H9 (cell line): ENCODE measurements around the gene SNN. TPM values are rescaled to one million over a fixed set of nuclear protein-coding genes. Genes with fewer than 3 reads are reported as not detected.

Experiments used
- DNase-seq: peaks from one replicate; pipeline ENCODE4 v3.0.0-alpha.2; 2017
- H2AFZ ChIP-seq: one replicate; pipeline ENCODE4 v1.6.1; 2013; ENCODE audit warnings: mild to moderate bottlenecking, low read length, control low read depth, moderate library complexity
- H2AK5ac ChIP-seq: 2 replicates; pipeline ENCODE4 v1.6.1; 2013; ENCODE audit warnings: low read length, control low read depth, mixed read lengths; ENCODE audit not compliant: insufficient read length
- H2BK120ac ChIP-seq: one replicate; pipeline ENCODE4 v1.6.1; 2013; ENCODE audit warnings: low read depth, mild to moderate bottlenecking, low read length, control low read depth, inconsistent platforms; ENCODE audit not compliant: poor library complexity, severe bottlenecking
- H2BK12ac ChIP-seq: 2 replicates; pipeline ENCODE4 v1.6.1; 2013; ENCODE audit warnings: low read length, control low read depth, mixed read lengths, low read depth; ENCODE audit not compliant: insufficient read length
- H2BK15ac ChIP-seq: 2 replicates; pipeline ENCODE4 v1.6.1; 2013; ENCODE audit warnings: low read depth, low read length, control low read depth
- H2BK20ac ChIP-seq: one replicate; pipeline ENCODE4 v1.6.1; 2013; ENCODE audit warnings: low read depth, mild to moderate bottlenecking, low read length, control low read depth, inconsistent platforms; ENCODE audit not compliant: poor library complexity, severe bottlenecking
- H2BK5ac ChIP-seq: 2 replicates; pipeline ENCODE4 v1.6.1; 2013; ENCODE audit warnings: low read length, control low read depth, mixed read lengths; ENCODE audit not compliant: insufficient read length
- H3K14ac ChIP-seq: 2 replicates; pipeline ENCODE4 v1.6.1; 2013; ENCODE audit warnings: low read length, control low read depth; ENCODE audit not compliant: insufficient read depth
- H3K18ac ChIP-seq: 2 replicates; pipeline ENCODE4 v1.6.1; 2013; ENCODE audit warnings: low read depth, mild to moderate bottlenecking, mixed read lengths, low read length, control low read depth; ENCODE audit not compliant: insufficient read length
- H3K23ac ChIP-seq: 2 replicates; pipeline ENCODE4 v1.6.1; 2013; ENCODE audit warnings: low read length, control low read depth, mixed read lengths, low read depth; ENCODE audit not compliant: insufficient read length
- H3K23me2 ChIP-seq: 2 replicates; pipeline ENCODE4 v1.6.1; 2013; ENCODE audit warnings: low read depth, mild to moderate bottlenecking, mixed read lengths, low read length, control low read depth; ENCODE audit not compliant: insufficient read length, poor library complexity, severe bottlenecking
- H3K27ac ChIP-seq: 2 replicates; pipeline ENCODE4 v1.5.1; 2013; ENCODE audit warnings: low read length, control low read depth, mixed read lengths, low read depth; ENCODE audit not compliant: insufficient read length
- H3K27me3 ChIP-seq: 2 replicates; pipeline ENCODE4 v1.6.1; 2013; ENCODE audit warnings: low read length, control low read depth, inconsistent platforms; ENCODE audit not compliant: insufficient read depth
- H3K4ac ChIP-seq: 2 replicates; pipeline ENCODE4 v1.6.1; 2013; ENCODE audit warnings: low read depth, mild to moderate bottlenecking, control low read depth, inconsistent platforms, low read length, moderate library complexity
- H3K4me1 ChIP-seq: 2 replicates; pipeline ENCODE4 v1.6.1; 2013; ENCODE audit warnings: low read length, control low read depth, inconsistent platforms; ENCODE audit not compliant: insufficient read depth
- H3K4me2 ChIP-seq: 2 replicates; pipeline ENCODE4 v1.6.1; 2013; ENCODE audit warnings: low read length, control low read depth, mixed read lengths; ENCODE audit not compliant: insufficient read length, insufficient read depth
- H3K56ac ChIP-seq: 2 replicates; pipeline ENCODE4 v1.6.1; 2013; ENCODE audit warnings: low read depth, mild to moderate bottlenecking, mixed read lengths, low read length, control low read depth; ENCODE audit not compliant: insufficient read length
- H3K79me1 ChIP-seq: 2 replicates; pipeline ENCODE4 v1.6.1; 2013; ENCODE audit warnings: low read depth, mild to moderate bottlenecking, moderate library complexity, low read length, control low read depth, inconsistent platforms; ENCODE audit not compliant: insufficient read depth, poor library complexity, severe bottlenecking
- H3K79me2 ChIP-seq: 2 replicates; pipeline ENCODE4 v1.6.1; 2013; ENCODE audit warnings: low read length, control low read depth, inconsistent platforms; ENCODE audit not compliant: insufficient read depth
- H3K9ac ChIP-seq: 2 replicates; pipeline ENCODE4 v1.6.1; 2013; ENCODE audit warnings: low read length, control low read depth, mixed read lengths; ENCODE audit not compliant: insufficient read length; ENCODE audit errors: extremely low read depth
- H3K9me3 ChIP-seq: one replicate; pipeline ENCODE4 v1.6.1; 2013; ENCODE audit warnings: low read depth, low read length, inconsistent platforms; ENCODE audit not compliant: control insufficient read depth
- H3T11ph ChIP-seq: one replicate; pipeline ENCODE4 v1.6.1; 2013; ENCODE audit warnings: mild to moderate bottlenecking, low read length, control low read depth, inconsistent platforms
- H4K20me1 ChIP-seq: one replicate; pipeline ENCODE4 v1.6.1; 2013; ENCODE audit not compliant: control insufficient read depth, insufficient read length, insufficient read depth
- H4K5ac ChIP-seq: 2 replicates; pipeline ENCODE4 v1.6.1; 2013; ENCODE audit warnings: low read depth, mild to moderate bottlenecking, mixed read lengths, low read length, control low read depth; ENCODE audit not compliant: insufficient read length
- H4K8ac ChIP-seq: replicated peaks from 2 replicates; pipeline ENCODE4 v1.6.1; 2013; ENCODE audit warnings: low read length, control low read depth, mixed read lengths, low read depth; ENCODE audit not compliant: insufficient read length
- H4K91ac ChIP-seq: 2 replicates; pipeline ENCODE4 v1.6.1; 2013; ENCODE audit warnings: low read depth, mild to moderate bottlenecking, moderate library complexity, mixed read lengths, low read length, control low read depth; ENCODE audit not compliant: insufficient read length
- H3K27ac Mint-ChIP-seq, 3 experiments: 2 replicates in 2 of 3; 3 replicates in 1 of 3; pipeline ENCODE4 v1.8.0; 2020 to 2021; ENCODE audit warnings: mixed read lengths in 3 of 3, mild to moderate bottlenecking in 1 of 3, moderate library complexity in 1 of 3
- H3K27me3 Mint-ChIP-seq: 2 replicates; pipeline ENCODE4 v1.8.0; 2021; ENCODE audit warnings: low read depth, mild to moderate bottlenecking, moderate library complexity, mixed read lengths
- H3K36me3 Mint-ChIP-seq, 3 experiments: 2 replicates in 2 of 3; 3 replicates in 1 of 3; pipeline ENCODE4 v1.8.0; 2020 to 2021; ENCODE audit warnings: low read depth in 3 of 3, mixed read lengths in 3 of 3; ENCODE audit not compliant: insufficient read depth in 1 of 3
- H3K4me1 Mint-ChIP-seq, 2 experiments: 2 replicates each; pipeline ENCODE4 v1.8.0; 2020; ENCODE audit warnings: mixed read lengths in 2 of 2
- H3K4me3 Mint-ChIP-seq, 2 experiments: 2 replicates in 1 of 2; 3 replicates in 1 of 2; pipeline ENCODE4 v1.8.0; 2020 to 2021; ENCODE audit warnings: mild to moderate bottlenecking in 2 of 2, mixed read lengths in 2 of 2, moderate library complexity in 1 of 2
- H3K9me3 Mint-ChIP-seq, 2 experiments: 2 replicates in 1 of 2; 3 replicates in 1 of 2; pipeline ENCODE4 v1.8.0; 2020; ENCODE audit warnings: mild to moderate bottlenecking in 2 of 2, mixed read lengths in 2 of 2, moderate library complexity in 1 of 2
- CTCF ChIP-seq: fragments of 200-600 bp; sonication (generic); conservative IDR thresholded peaks from 3 replicates; pipeline ENCODE4 v1.8.0; 2021; ENCODE audit warnings: antibody characterized with exemption, mild to moderate bottlenecking
- WGBS: extraction: QIAGEN DNeasy Blood & Tissue Kit; methylation state at CpG from one replicate; pipeline ENCODE4 v1.1.7; 2013; ENCODE audit warnings: missing lambda C conversion rate, low lambda C conversion rate, mixed read lengths; ENCODE audit not compliant: insufficient read length; ENCODE audit errors: extremely low coverage; 5-methylcytosine and 5-hydroxymethylcytosine counted together
- total RNA-seq: library from RNA; stranded (reverse); gene quantifications from 2 replicates; pipeline ENCODE4 v1.2.1, GENCODE V29; 2021

SNN gene
- total RNA-seq, 1 experiment from 2014 or later, result 44.2 TPM

- Histone ChIP-seq H3K9me3 (no peaks in the 10 kb centered on the region), H3K27ac (no peak overlapping the region), H2BK12ac (no peak overlapping the region), H3K4ac (no peak overlapping the region), H3K18ac (no peak overlapping the region), H3K4me1 (no peaks in the 10 kb centered on the region), H3K9ac (no peak overlapping the region), H3K23ac (no peak overlapping the region), H4K5ac (no peak overlapping the region), H3T11ph (no peak overlapping the region), H3K56ac (no peak overlapping the region), H2BK5ac (no peak overlapping the region), H2BK15ac (no peak overlapping the region), H4K91ac (no peak overlapping the region), H3K4me2 (no peak overlapping the region), H3K23me2 (no peaks in the 10 kb centered on the region), H3K79me2 (no peaks in the 10 kb centered on the region), H3K27me3 (no peaks in the 10 kb centered on the region), H2AK5ac (no peak overlapping the region), H2BK120ac (no peak overlapping the region), H2AFZ (no peak overlapping the region), H4K8ac (no peak overlapping the region), H4K20me1 (no peaks in the 10 kb centered on the region), H2BK20ac (no peak overlapping the region), H3K79me1 (no peaks in the 10 kb centered on the region), H3K14ac (no peak overlapping the region)
- Mint-ChIP-seq H3K36me3 (0 out of 7 replicates have a peak, but pooled peaks cover 0 to 4% (median 0%) of the 10 kb centered on the region in 3 experiments), H3K4me3 (no peak overlapping the region), H3K4me1 (peaks cover 15 to 18% of the 10 kb centered on the region in 2 experiments), H3K27me3 (0 out of 2 replicates have a peak, but pooled peaks cover 1% of the 10 kb centered on the region), H3K9me3 (no peaks in the 10 kb centered on the region), H3K27ac (peak overlapping the region in 1 of 3 experiments; percentile 85; a peak in 1 of 7 replicates)
- no peak for DNase-seq
- no peak for TF ChIP-seq CTCF
- no CpG with 5 or more reads among the region's 5 CpGs for WGBS
Measured at GRCh38 chr16:11627292-11627663, 41.0 kb upstream of the SNN start.
